DOHH2 (cell line): ENCODE results near the gene TTLL7.

Experiments used
- CTCF ChIP-seq: fragments of 200-600 bp; sonication (generic); IDR thresholded peaks from one replicate; pipeline ENCODE4 v1.5.1; 2014; ENCODE audit warnings: antibody characterized with exemption, mild to moderate bottlenecking, low read depth, low read length; ENCODE audit not compliant: poor library complexity, severe bottlenecking
- EZH2phosphoT487 ChIP-seq: fragments of 200-600 bp; sonication (generic); IDR thresholded peaks from 2 replicates; pipeline ENCODE4 v1.6.1; 2017; ENCODE audit warnings: borderline replicate concordance, mild to moderate bottlenecking, antibody characterized with exemption, low read length, moderate library complexity, mixed read lengths

- TF ChIP-seq CTCF (no peak), EZH2phosphoT487 (no peak)
These were observed 28.1 kb downstream of the TTLL7 start for GRCh38 chr1:83970802-83971201.
